NCI-H526 treated with DMSO at 0.1 percent for 48 hours (cell line): ENCODE measurements around the gene BAZ2B.

Source experiments
- DNase-seq: peaks from one replicate; lab custom pipeline; 2025; lab: John Stamatoyannopoulos, UW

BAZ2B gene

DNA sequence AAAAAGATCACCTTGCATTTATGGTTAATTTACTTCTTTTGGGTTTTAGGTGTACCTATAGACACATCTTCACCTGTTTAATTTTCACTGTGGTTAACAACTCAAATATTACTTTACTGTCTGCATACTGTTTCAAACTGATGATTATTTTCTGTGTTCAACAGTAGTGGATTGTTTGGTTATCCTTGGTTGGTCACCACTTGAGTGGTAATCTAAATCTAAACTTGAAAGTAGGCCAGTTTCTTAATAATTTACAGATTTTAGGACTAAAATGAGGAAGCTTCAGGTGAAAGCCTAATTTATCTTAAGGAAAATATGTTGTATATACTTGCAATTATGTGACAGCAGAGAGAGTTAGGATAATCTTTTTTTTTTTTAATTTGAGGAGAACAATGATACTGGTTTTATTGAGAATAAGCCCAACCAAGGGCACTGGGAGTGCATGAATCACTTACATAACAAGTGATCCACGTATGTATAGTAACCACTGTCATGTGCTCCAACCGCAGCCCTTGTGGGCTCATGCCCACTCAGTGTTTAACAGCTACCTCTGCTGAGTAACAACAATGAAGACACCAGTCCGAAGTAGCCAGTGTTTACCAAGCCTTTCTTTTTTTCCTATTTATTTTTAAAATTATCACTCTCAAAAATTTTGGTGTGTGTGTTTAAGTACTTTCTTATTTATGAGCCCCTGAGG is 298.8 kb downstream of the BAZ2B start:
- DNase-seq = no peak

DNA sequence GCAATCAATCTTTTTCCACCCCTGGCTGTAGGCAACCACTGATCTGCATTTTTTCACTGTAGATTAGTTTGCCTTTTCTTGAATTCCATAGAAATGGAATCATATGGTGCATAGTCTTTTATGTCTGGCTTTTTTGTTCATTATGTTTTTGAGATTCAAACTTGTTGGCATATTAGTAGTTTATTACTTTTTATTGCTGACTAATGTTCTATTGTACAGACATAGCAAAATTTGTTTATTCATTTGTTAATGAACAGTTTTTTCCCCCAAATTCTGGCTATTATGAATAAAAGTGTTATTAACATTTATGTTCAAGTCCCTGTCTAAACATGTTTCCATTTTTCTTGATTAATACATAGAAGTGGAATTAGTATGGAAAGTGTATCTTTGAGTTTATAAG is 308.4 kb downstream of the BAZ2B start:
- DNase-seq = no peak

DNA sequence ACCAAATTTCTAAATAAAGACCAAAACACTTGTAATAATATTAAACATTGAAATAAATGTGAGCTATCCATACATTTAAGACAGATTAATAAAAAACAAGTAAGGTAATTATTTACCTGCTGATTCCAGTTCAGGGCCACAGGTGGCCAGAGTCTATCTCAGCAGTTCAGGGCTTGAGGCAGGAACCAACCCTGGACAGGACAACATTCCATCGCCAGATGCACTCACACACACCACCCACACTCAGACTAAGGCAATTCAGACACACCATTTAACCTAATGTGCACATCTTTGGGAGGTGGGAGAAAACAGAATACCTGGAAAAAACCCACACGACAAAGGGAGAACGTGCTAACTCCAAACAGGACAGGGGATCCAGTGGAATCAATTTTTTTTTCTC is 315.8 kb downstream of the BAZ2B start:
- no peak for DNase-seq

DNA sequence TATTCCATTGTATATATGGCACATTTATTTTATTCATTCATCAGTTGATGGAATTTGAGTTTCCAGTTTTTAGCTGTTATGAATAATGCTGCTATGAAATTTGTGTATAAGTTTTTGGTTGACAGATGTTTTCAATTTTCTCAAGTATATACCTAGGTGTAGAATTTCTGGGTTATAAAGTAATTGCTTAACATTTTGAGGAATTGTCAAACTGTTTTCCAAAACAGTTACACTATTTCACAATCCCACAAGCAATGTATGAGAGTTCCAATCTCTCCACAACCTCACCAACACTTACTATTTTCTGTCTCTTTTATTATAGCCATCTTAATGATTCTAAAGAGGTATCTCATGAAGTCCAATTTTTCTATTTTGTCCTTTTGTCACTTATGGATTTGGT is 317.4 kb downstream of the BAZ2B start:
- no peak for DNase-seq

DNA sequence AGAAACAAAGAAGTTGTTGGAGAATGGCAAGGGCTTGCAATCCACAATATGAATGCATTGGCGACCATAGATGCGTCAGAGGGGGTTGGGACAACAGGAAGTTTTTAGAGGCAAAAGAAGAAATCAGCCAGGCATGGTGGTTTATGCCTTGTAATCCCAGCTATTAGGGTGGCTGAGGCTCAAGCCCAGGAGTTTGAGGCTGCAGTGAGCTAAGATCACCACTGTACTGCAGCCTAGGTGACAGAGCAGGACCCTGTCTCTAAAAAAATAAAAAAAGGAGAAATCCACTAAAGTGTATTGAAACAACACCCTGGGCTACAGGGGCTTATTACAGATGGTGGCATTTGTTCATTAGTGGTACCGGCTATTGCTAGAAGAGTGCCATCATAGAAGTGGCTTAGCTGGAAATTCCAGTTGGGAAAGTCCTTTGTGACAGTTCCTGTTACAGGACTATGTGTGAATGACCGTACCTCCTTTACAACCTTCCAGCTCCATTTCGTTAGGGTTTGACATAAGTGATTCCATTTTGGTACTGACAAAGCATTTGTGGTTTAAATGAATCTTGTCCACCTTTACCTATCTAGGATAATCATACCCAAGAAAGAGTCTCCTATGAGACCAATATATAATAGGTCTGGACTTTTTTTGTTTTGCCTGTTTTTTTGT is 319.2 kb downstream of the BAZ2B start:
- DNase-seq = no peak

DNA sequence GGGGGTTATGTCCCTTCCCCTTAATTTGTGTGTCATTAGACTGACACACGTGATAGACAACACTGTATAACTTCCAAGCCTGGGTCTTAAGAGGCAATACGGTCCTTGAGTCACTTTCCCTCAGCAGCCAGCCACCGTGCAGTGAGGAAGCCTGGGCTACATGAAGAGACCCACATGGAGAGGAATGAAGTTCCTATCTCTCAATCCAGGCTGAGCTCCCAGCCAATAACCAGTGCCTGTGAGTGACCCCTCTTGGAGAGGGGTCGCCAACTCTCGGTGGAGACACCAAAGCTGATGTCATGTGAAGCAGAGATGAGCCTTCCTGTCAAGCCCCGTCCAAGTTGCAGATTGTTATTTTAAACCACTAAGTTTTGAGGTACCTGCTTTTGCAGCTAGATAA is 324.2 kb downstream of the BAZ2B start:
- DNase-seq = no peak

DNA sequence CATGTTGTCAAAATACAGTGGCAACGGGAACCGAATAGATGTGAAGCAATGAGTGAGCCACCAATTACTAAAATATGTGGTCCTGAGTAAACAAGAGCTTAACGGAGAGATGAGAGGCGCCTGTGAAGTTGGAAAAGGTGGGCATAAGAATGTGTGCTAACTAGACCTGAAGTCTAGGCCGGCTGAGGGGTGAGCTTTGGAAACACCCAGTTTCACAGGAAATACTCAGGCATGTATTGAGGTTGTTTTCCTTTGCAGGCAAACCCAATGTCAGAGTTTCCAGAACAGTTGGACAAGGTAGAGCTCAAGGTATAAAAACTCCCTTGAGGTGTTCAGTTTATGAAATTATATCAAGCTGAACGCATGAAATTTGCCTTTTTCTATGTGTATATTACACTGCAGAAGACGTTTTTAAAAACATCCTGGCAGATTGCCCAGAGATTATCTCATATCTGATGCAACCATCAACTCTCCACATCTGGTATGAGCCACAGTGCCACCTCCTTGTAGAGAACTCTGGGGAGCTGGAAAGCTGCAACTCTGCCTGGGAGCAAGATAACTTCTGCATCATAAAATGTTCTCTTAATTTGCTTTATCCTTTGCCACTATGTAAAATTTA is 325.9 kb downstream of the BAZ2B start:
- no peak for DNase-seq

DNA sequence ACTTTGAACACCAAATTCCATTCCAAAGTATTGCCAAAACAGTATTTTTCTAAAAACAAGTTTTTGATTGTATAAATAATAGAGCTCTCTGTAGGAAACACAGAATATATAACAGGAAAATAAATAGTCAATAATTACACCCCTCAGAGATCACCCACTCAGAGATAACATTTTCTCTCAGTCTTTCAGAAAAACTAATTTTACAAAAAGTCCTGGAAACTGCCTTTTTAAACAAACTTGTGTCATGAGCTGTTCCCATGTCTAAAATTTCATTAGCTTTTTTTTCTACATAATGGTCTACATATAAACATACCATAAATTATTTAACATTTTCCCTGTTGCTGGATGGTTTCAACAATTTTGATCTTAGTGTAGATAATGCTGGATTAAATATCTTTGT is 328.6 kb downstream of the BAZ2B start:
- no peak for DNase-seq

DNA sequence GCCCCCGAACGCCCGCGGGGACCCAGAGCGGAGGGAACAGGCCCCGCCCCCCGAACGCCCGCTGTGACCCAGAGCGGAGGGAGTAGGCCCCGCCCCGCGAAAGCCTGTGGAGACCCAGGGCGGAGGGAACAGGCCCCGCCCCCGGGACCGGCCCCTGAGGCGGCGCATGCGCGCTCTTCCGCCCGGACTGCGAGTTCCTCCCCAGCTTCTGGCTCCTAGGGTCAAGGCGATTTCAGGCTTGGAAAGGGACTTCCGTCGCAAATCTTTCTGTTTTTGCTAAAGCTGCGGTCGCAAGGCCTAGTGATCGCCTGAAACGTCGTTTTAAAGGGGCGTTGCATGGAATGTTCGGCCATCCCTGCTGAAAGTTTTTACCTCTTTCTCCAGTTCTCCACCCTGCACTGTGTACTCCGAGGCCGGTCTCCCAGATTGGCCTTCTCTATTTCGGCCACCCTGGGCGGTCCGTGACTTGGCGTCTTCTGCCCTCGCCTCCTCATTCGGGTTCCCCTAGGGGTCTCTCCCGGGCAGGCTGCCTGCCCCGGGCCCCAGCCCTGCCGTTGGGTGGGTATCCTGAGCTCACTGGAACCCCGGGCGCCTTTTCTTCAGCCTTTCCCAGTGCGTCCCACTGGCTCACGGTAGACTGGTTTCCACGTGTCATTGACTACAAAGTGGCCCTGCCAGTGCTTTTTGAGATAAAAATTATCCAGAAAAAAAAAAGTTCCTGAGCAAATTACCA is 329.5 kb downstream of the BAZ2B start:
- DNase-seq = peak; percentile 93

DNA sequence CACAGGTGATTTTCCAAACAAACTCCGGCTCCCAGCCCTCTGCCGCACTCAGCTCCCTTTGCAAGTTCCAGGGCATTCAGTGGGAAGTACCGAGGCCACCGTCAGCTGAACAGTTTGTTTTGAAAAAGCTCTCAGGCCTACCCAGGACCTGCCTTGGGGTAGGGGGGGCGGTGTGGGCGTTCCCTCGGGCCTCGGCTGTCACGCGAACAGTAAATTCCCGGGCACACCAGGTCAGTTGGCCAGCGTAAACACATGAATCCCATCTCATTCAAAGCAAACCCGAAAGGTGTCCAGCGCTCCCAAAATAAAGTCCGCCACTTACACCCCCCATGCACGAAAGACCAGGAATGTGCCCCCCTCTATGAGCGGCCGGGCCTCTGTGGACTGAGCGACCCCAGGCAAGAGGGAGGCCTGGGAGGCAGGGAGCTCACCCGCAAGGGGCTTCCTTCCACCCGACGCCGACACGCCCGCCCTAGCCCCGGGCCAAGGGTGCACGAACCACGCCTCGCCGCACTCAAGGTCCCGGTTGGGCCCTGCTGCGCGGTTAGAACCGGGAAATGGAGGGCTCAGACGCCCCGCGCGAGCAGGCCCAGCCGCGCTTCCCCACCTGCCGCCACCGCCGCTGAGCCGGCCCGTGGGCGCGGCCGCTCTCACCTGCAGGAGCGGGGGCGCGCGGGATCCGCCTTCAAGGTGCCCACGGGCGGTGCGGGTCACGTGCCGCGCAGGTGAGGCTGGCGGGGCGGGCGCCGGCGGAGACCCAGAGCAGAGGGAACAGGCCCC is 330.2 kb downstream of the BAZ2B start, which contains the start of gene WDSUB1:
TSS of gene WDSUB1 (minus strand) at position 775 of the 780 bp plus-strand sequence. CDS start 3,634 bp downstream, outside the sequence.
- peak; percentile 65 for DNase-seq

DNA sequence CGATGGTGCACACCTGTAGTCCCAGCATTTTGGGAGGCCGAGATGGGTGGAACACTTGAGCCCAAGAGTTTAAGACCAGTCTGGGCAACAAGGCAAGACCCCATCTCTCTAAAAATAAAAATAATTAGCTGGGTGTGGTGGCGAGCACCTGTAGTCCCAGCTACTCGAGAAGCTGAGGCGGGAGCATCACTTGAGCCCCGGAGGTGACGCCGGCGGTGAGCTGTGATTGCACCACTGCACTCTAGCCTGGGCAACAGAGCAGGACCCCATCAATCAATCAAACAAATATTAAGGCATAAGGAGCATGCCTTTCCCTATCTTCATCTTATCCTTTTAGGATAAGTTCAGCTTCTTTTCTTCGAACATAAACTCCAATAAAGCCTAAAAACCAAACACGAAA is 330.9 kb downstream of the BAZ2B start:
- DNase-seq = no peak

DNA sequence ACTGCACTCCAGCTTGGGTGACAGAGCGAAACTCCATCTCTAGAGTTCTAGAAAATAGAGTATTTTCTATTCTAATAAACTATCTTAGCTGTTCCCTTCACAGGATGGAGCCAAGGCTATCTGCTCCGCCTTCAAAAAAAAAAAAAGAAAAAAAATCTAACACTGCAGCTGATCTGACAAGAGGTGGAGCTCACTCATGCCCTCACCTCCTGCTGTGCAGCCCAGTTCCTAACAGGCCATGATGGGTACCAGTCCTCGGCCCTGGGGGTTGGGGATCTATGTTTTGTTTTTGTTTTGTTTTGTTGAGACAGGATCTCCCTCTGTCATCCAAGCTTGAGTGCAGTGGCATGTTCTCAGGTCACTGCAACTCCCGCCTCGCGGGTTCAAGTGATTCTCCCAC is 332.8 kb downstream of the BAZ2B start:
- DNase-seq = no peak

DNA sequence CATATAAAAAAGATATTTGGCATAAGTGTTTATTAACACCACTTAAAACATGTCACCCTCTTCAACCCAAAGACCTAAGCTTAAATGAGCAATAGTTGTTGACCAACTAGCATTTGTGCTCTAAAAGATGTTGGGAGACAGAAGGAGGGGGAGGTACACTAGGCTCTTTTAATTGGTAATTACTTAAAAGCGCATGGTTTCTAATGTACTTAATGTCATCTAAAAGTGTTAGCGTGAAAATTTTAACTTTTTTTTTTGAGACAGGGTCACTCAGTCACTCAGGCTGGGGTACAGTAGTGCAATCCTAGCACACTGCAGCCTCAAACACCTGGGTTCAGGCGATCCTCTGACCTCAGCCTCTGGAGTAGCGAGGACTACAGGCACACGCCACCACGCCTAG is 335.3 kb downstream of the BAZ2B start:
- no peak for DNase-seq

DNA sequence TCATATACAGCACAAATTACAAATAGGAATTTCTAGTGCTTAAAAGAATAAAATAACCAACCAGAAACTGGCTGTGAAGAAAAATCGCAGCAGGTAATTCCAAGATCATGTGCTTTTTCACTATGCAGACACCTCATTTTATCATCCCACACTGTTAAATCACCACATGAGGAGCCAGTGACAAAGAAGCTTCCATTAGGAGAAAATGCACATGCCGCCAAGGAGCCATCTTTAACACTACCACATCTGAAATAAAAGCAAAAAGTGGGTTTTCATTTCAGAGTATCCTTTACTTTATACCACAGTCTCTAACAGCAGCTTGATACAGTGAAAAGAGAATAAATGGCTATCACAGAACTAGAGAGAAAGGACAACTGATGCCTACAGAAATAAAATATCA is 336.6 kb downstream of the BAZ2B start:
- no peak for DNase-seq

DNA sequence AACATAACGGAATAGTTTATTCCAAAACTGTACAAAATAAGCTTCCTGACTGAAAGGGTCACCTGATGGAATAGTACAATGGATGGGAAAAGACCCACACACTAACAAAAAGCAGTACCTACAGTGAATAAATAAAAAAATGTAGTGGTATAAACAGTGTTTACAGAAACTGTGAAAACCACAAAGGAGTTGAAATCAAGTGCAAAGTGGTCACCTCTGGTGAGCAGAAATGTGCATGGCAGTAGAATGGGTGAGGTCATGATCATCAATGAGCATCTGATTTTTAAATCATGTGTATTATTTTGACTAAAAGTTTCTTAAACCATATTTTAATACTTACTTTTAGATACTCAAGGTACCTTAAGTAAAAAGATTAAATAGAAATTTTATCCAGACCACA is 341.2 kb downstream of the BAZ2B start:
- no peak for DNase-seq

DNA sequence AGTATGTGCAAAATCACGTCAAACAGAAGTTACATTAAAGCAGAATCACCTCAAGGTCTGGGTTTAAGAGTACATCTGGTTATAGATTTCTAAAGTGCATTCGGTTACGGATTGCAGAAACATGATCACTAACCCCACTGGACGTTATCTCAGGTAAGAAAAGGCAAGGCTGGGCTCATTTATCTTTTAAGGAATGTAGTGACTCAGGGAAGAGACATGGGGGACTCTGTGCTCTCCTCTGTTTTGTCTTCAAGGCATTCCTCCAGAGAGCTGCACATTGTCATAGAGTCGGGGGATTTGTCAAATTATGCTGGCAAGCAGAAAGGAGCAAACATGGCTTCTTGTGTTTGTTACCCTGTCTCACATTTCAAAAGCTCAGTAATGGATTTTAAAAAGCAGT is 344.2 kb downstream of the BAZ2B start:
- DNase-seq = no peak

DNA sequence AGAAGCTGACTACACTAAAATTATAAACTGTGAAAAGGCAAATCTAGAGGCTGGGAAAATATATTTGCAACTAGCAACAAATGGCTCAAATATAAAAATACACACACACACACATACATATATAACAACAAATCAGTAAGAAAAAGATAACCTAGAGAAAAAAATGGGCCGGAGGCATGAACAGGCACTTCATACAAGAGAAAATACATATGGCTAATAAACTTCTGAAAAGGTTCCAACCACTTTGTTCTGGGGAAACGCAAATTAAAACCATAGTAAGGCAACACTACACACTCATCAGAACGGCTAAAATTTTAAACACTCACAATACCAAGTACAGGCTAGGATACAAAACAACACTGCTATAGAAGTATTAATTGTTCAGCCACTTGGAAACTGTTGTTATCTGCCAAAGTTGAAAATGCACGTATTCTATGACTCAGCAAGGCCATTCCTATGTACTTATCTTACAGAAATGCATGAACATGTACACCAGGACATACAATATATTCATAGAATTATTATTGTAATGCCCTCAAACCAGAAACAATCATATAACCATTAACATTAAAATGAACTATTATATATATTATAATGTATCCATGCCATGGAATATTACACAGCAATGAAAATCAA is 345.5 kb downstream of the BAZ2B start:
- no peak for DNase-seq
